Kidney (tissue), 14 donors: ENCODE data around the gene SMARCAD1. TPM values are rescaled to one million over a fixed set of nuclear protein-coding genes. Genes with fewer than 3 reads are reported as not detected.

Experiments used
- DNase-seq, 5 donors: peaks; one replicate each; pipeline ENCODE4 v3.0.0-alpha.2; 2013 to 2020
- FAIRE-seq: peaks from 2 replicates; lab custom pipeline; 2012; peaks lifted over from hg19 to GRCh38; lab: Jason Lieb, UNC
- H3K27ac ChIP-seq, 2 donors: one replicate each; pipeline ENCODE4 v1.7.0; 2013; ENCODE audit warnings: low read depth in 2 of 2, low read length in 2 of 2, inconsistent platforms in 1 of 2
- H3K27me3 ChIP-seq: one replicate; pipeline ENCODE4 v1.7.1; 2013; ENCODE audit warnings: low read length, inconsistent platforms; ENCODE audit not compliant: control insufficient read depth, insufficient read depth
- H3K36me3 ChIP-seq, 3 donors: one replicate each; pipeline versions ENCODE4 v1.7.0 to v1.7.1; 2013; ENCODE audit warnings: low read length in 3 of 3, control low read depth in 1 of 3, inconsistent platforms in 1 of 3; ENCODE audit not compliant: insufficient read depth in 3 of 3, control insufficient read depth in 2 of 3
- H3K4me1 ChIP-seq, 3 donors: one replicate each; pipeline versions ENCODE4 v1.7.0 to v1.7.1; 2013; ENCODE audit warnings: low read length in 3 of 3, inconsistent platforms in 1 of 3, low read depth in 1 of 3; ENCODE audit not compliant: control insufficient read depth in 2 of 3, insufficient read depth in 2 of 3
- H3K4me3 ChIP-seq, 3 donors: one replicate each; pipeline versions ENCODE4 v1.7.0 to v1.8.1; 2013; ENCODE audit warnings: low read length in 3 of 3, control low read depth in 1 of 3, inconsistent platforms in 1 of 3
- H3K9ac ChIP-seq, 3 donors: one replicate each; pipeline versions ENCODE4 v1.7.0 to v1.7.1; 2013; ENCODE audit warnings: low read length in 3 of 3, control low read depth in 1 of 3, inconsistent platforms in 1 of 3
- H3K9me3 ChIP-seq, 3 donors: one replicate each; pipeline versions ENCODE4 v1.7.0 to v1.7.1; 2013; ENCODE audit warnings: low read length in 3 of 3, control low read depth in 1 of 3, inconsistent platforms in 1 of 3; ENCODE audit not compliant: control insufficient read depth in 2 of 3, insufficient read depth in 1 of 3
- CTCF ChIP-seq: IDR thresholded peaks from 3 replicates; pipeline ENCODE4 v1.5.1; 2012; ENCODE audit warnings: mild to moderate bottlenecking, moderate library complexity, borderline replicate concordance; ENCODE audit not compliant: insufficient read depth; ENCODE audit errors: extremely low read depth
- intact Hi-C: fragments of 100-400 bp; cut with DNase I; formaldehyde crosslinking; loops from one replicate; pipeline ENCODE4 v1.11.1; 2022
- polyA plus RNA-seq: library from polyadenylated mRNA; stranded (reverse); fragments of 350-450 nt; fragmentation: Illumina TruSeq; extraction: RNeasy Lipid Tissue Mini Kit (QIAGEN cat#74804); gene quantifications from one replicate; pipeline ENCODE4 v1.2.3, GENCODE V29; 2014; ENCODE audit warnings: low read depth, low replicate concordance; ENCODE audit not compliant: insufficient read depth
- total RNA-seq: library from RNA; stranded (reverse); fragmentation: NEBNext Ultra II Directional; extraction: Animal tissue kit (Norgen Biotek cat#: 25700); gene quantifications from one replicate; pipeline ENCODE4 v1.2.1, GENCODE V29; 2021
- donor health status: control.
- donor health status: control.
- donor health status: control.
- donor health status: control.
- donor health status: control.
- donor health status: DM: yes; HTN: yes; CAD: no.
- donor health status: Normal renal cell carcinoma (clear cell type).

Gene SMARCAD1
- total and polyA plus RNA-seq, 2 donors from 2014 or later, result 7.4 to 28.9 TPM

GRCh38 chr4:94298725-94299252, 91.1 kb downstream of the SMARCAD1 start:
- intact Hi-C loops, result no loop called here
- Histone ChIP-seq H3K4me3 (no peak overlapping the region), H3K27me3 (no peaks in the 10 kb centered on the region), H3K36me3 (no peaks in the 10 kb centered on the region), H3K4me1 (no peaks in the 10 kb centered on the region), H3K27ac (no peak overlapping the region), H3K9ac (no peak overlapping the region), H3K9me3 (no peaks in the 10 kb centered on the region)
- FAIRE-seq (no peak), DNase-seq (peak in 1 of 5 donors; percentile 8)
- TF ChIP-seq CTCF, result no peak

- no peaks in the 10 kb centered on the region for H3K27me3 ChIP-seq
- H3K4me3 ChIP-seq, result no peak overlapping the region
- H3K36me3 ChIP-seq, result no peaks in the 10 kb centered on the region
- no peak overlapping the region for H3K9ac ChIP-seq
- no peaks in the 10 kb centered on the region for H3K9me3 ChIP-seq
- peak; percentile 55 for FAIRE-seq
- H3K4me1 ChIP-seq, result peaks cover 0 to 3% (median 0%) of the 10 kb centered on the region in 3 donors
- intact Hi-C loops, result no loop called here
- H3K27ac ChIP-seq, result no peak overlapping the region
- DNase-seq, result no peak
- no peak for TF ChIP-seq CTCF
Observed at GRCh38 chr4:94302191-94302590, 94.5 kb downstream of the SMARCAD1 start.

GRCh38 chr4:94304365-94304971, 96.8 kb downstream of the SMARCAD1 start:
- no peak overlapping the region for H3K4me3 ChIP-seq
- FAIRE-seq (peak; percentile 95), DNase-seq (peak in 3 of 5 donors; percentile 12 to 52 (median 49))
- intact Hi-C loops, result no loop called here
- H3K36me3 ChIP-seq, result no peaks in the 10 kb centered on the region
- H3K27me3 ChIP-seq, result no peaks in the 10 kb centered on the region
- H3K9me3 ChIP-seq, result no peaks in the 10 kb centered on the region
- no peak overlapping the region for H3K9ac ChIP-seq
- no peak overlapping the region for H3K27ac ChIP-seq
- peak; percentile 50 for TF ChIP-seq CTCF
- H3K4me1 ChIP-seq, result peaks cover 0 to 3% (median 0%) of the 10 kb centered on the region in 3 donors
